SJCRH30 (cell line): ENCODE measurements around the gene ARHGEF16. TPM values are rescaled to one million over a fixed set of nuclear protein-coding genes. Genes with fewer than 3 reads are reported as not detected.

ENCODE experiments used
- DNase-seq, 2 experiments: peaks; one replicate each; pipeline ENCODE4 v3.0.0-alpha.2; 2015 to 2020
- H3K27ac ChIP-seq: fragments of 250-450 bp; sonication (Bioruptor Pico); 2 replicates; pipeline ENCODE4 v1.5.1; 2020; ENCODE audit warnings: mild to moderate bottlenecking, moderate library complexity
- H3K27me3 ChIP-seq: fragments of 250-450 bp; sonication (Bioruptor Pico); 2 replicates; pipeline ENCODE4 v1.5.1; 2020; ENCODE audit warnings: mild to moderate bottlenecking, moderate library complexity
- H3K36me3 ChIP-seq: fragments of 250-450 bp; sonication (Bioruptor Pico); 2 replicates; pipeline ENCODE4 v1.5.1; 2020; ENCODE audit warnings: mild to moderate bottlenecking, moderate library complexity
- H3K4me1 ChIP-seq: fragments of 250-450 bp; sonication (Bioruptor Pico); 2 replicates; pipeline ENCODE4 v1.5.1; 2020; ENCODE audit warnings: mild to moderate bottlenecking, moderate library complexity
- H3K4me3 ChIP-seq: fragments of 250-450 bp; sonication (Bioruptor Pico); 2 replicates; pipeline ENCODE4 v1.5.1; 2020; ENCODE audit warnings: mild to moderate bottlenecking, moderate library complexity
- H3K9me3 ChIP-seq: fragments of 250-450 bp; sonication (Bioruptor Pico); replicated peaks from 2 replicates; pipeline ENCODE4 v1.5.1; 2020; ENCODE audit warnings: mild to moderate bottlenecking, moderate library complexity
- total RNA-seq: library from RNA; depleted of rRNA; stranded (reverse); fragments of >200 nt; shearing (Covaris generic); gene quantifications from 2 replicates; pipeline ENCODE4 v1.2.3, GENCODE V29; 2014

ARHGEF16 gene
- total RNA-seq, 1 experiment from 2014 or later: 0.57 TPM

DNA sequence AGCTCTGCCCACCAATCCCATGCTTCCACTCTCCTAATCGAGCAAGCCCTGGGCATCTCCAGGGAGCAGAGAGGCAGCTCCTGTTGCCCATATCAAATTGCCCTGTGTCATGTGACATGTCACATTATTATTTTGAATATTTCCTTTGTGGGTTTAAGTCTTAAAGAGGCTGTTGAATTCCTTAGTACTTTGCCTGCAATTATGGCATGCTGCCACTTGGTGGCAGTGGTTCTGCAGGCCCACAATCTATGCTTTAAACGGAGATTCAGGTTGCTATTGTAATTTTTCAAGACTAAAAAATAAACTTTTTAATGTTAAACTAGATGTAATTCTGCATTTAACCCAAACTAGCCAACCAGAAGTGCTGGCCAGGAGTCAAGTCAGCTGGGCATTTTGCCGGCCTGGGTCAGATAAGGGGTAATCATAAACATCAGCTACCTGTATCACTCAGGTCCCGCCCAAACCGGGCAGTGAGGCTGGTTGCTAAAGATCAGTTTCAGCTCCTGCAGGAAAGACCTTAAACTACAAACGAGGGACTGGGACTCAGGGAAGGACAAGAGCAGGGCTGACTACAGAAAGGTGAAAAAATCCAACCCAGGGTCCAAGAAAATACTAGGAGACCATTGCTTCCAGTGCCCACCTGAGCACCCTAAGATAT is 37.3 kb upstream of the ARHGEF16 start:
- DNase-seq: peak in 1 of 2 experiments; percentile 42
- Histone ChIP-seq H3K27me3 (no peaks in the 10 kb centered on the region), H3K4me1 (no peaks in the 10 kb centered on the region), H3K4me3 (no peak overlapping the region), H3K36me3 (no peaks in the 10 kb centered on the region), H3K9me3 (no peaks in the 10 kb centered on the region), H3K27ac (no peak overlapping the region)

DNA sequence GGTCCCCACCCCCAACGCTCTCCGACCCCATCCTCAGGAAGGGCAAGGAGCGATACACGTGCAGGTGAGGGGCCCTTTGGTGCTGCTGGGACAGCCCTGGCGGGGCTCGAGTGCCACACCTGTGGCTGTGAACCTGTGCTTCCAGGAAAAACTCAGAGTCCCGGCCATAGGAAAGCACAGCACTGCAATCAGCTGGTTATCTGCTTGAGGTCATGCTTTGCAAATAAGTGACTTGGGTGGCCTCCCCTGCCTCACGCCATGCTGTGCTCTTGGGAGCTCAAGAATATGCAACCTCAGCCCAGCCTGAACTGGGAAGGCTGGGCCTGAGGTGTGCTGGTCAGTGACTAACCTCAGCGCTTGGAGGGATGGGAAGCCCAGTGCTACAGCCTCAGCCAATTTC is 36.5 kb upstream of the ARHGEF16 start:
- Histone ChIP-seq H3K4me3 (no peak overlapping the region), H3K36me3 (no peaks in the 10 kb centered on the region), H3K27me3 (no peaks in the 10 kb centered on the region), H3K27ac (no peak overlapping the region), H3K9me3 (no peaks in the 10 kb centered on the region), H3K4me1 (no peaks in the 10 kb centered on the region)
- no peak for DNase-seq

DNA sequence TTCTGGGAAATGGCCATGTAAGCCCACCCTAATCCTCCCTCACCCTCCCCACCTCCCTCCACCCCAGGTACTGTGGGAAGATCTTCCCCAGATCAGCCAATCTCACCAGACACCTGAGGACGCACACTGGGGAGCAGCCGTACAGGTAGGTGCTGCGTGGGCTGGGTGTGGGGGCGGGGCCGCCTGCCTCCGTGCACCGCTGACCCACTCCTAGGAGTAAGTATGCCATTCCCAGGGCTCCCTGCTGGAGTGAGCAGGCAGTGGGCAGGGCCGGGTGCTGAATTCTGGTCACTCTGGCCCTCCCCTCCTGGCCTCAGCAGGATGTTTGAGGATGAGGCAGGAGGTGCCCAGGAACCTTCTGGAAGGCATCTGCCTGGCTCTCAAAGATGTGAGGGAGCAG is 35.9 kb upstream of the ARHGEF16 start:
- no peak overlapping the region for H3K27ac ChIP-seq
- no peak overlapping the region for H3K4me3 ChIP-seq
- H3K4me1 ChIP-seq: no peaks in the 10 kb centered on the region
- no peaks in the 10 kb centered on the region for H3K9me3 ChIP-seq
- DNase-seq: no peak
- no peaks in the 10 kb centered on the region for H3K27me3 ChIP-seq
- H3K36me3 ChIP-seq: no peaks in the 10 kb centered on the region

DNA sequence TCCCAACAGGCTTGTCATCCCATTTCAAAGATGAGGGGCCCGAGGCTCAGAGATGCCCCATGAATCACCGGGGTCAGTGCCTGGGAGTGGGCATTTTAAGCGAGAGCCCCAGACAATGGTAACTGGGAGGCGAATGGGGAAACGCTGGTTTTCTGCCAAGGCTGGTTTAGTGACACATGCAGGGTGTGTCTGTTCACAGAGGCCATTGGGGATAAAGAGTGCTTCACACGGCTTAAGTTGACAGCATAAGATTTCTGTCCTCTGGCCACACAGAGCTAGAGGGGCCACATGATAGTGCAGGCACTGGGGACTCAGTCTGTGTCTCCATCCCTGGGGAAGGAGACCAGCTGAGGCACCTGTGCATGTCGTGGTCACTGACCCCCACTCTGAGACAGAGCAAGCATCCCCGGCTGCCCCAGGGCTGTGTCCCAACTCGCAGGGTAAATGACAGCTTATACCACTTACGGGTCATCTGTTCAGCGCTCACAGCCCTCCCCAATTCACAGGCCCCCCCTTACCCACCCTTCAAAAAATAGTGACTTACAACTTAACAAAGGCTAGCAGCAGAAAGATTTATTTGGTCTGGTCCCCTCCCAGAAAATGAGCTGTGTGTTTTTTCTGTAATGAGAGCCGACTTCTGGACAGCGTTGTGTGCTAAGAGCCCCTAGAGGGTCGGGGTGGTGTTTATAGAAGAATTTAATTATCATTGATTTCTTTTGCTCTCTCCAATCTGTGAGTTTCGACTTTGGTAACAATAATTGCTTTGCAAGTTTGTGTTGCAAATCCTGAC is 34.9 kb upstream of the ARHGEF16 start:
- no peaks in the 10 kb centered on the region for H3K4me1 ChIP-seq
- no peaks in the 10 kb centered on the region for H3K27me3 ChIP-seq

DNA sequence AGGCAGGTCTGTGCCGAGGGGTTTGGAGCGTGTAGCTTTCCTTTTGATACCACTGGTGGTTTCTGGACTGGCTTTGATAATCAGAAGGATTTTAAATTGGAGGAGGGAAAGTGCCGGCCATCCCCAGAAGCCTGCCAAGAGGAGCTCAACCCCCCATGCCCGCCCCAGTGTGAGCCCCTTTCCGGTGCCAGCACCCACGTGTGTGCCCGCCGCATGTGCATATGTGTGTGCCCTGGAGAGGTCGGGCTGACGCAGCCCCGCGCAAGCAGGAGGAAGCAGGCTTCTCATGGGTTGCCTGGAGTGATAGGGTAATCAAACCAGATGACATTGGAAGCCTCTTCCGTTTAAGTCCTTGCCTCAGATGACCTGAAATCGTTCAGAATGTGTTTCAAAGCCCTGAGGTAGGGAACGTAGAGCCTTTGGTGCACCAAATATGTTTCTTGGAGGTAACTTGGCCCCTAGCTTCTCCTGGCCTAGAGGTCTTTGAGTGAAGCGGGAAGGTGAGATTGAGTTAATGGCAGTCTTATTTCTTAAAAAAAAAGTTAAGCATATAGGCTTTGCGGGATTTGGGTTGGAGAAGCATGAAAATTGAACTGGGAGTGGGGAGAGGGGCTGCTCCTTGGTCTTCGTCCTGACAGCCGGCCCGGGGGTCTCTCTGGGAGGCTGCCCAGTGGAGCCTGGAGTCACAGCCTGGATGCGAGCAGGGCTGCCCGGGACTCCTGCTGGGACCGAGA is 34.1 kb upstream of the ARHGEF16 start:
- no peak overlapping the region for H3K4me3 ChIP-seq
- no peak for DNase-seq
- H3K36me3 ChIP-seq: no peaks in the 10 kb centered on the region
- no peaks in the 10 kb centered on the region for H3K4me1 ChIP-seq
- H3K27ac ChIP-seq: no peak overlapping the region
- H3K9me3 ChIP-seq: no peaks in the 10 kb centered on the region
- no peaks in the 10 kb centered on the region for H3K27me3 ChIP-seq

More for the DNA sequence above, 34.9 kb upstream of the ARHGEF16 start:
- Histone ChIP-seq H3K27ac (no peak overlapping the region), H3K9me3 (no peaks in the 10 kb centered on the region), H3K36me3 (no peaks in the 10 kb centered on the region), H3K4me3 (no peak overlapping the region)
- peak in 1 of 2 experiments; percentile 31 for DNase-seq

DNA sequence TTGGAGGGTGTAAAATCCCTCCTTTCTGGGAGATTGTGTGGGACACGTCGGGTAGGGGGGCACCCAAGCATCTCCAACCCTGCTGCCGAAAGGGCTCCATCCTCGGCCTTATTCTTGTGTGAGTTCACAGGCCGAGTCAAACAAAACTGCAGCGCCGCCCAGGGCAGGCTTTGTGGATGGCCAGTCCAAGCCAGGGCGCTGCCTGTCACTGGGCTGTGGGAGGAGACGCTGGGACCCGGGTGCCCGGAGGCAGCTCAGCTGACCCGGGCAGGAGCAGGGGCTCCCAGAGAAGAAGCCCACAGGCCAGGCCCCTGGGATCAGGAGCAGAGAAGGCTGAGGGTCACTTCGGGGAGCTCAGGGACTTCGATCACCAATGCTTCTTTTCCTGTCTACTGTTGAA is 31.8 kb upstream of the ARHGEF16 start:
- no peaks in the 10 kb centered on the region for H3K27me3 ChIP-seq
- H3K27ac ChIP-seq: no peak overlapping the region

DNA sequence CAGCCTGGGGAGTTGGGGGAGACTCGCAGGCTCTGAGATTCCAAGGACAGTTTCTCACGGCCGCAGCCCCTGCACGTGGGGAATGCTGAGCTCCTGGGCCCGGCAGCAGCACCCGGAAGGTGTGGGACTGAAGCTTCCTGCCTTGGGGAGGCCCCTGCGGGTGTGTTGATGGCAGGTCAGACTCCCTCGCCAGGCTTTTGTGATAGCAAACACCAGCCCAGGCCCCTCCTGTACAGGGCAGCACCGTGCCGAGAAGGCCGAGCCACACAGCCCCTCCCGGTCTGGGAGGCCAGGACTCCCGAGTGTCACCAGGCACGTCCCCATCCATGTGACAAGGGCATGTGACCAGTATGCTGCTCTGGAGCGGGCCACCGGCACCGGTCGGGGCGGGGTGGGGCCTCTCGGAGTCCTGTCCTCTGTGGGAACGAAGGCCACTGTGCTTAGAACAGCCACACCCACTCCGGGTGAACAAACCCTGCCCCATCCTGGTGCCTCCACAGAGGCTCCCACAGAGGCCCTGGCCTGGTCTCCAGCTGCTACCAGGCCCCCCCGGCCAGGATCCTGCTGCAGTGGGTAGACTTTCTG is 31.1 kb upstream of the ARHGEF16 start:
- no peak for DNase-seq
- no peaks in the 10 kb centered on the region for H3K9me3 ChIP-seq
- no peaks in the 10 kb centered on the region for H3K4me1 ChIP-seq
- no peak overlapping the region for H3K27ac ChIP-seq
- no peak overlapping the region for H3K4me3 ChIP-seq
- no peaks in the 10 kb centered on the region for H3K36me3 ChIP-seq
- no peaks in the 10 kb centered on the region for H3K27me3 ChIP-seq

More for the DNA sequence above, 31.8 kb upstream of the ARHGEF16 start:
- no peaks in the 10 kb centered on the region for H3K9me3 ChIP-seq
- H3K36me3 ChIP-seq: no peaks in the 10 kb centered on the region
- H3K4me1 ChIP-seq: no peaks in the 10 kb centered on the region
- H3K4me3 ChIP-seq: no peak overlapping the region
- no peak for DNase-seq

DNA sequence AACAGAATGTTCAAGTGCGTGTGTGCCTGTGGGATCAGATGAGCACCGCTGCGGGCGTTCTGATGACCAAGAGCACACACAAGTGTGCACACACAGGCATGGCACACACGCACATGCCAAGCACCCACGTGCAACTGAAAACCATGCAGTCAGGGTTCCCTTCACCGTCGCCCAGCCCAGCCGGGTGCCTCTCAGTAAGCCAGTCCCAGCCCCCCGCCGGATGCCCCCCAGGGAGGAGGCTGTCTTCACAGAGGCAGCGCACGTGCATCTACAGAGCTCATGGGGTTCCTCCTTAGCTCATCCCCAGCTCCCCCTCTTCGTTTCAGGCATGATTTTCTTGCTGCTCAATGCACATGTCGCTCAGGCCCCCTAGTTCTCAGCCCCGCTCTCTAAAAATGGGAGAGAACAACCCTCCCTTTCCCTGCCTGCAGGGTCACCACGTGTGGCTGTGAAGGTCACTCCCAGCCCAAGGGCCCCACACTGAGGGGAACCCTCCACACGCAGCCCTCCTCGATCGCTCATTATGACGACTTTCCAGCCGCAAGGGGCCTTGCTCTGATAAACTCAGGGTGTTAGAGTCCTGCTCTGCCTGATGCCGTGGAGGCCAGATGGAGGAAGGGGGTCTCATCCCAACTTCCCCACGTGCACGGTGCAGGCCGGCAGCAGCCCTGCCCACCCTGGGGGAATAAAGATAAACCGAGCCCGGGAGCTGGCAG is 30.4 kb upstream of the ARHGEF16 start:
- Histone ChIP-seq H3K4me1 (no peaks in the 10 kb centered on the region), H3K36me3 (no peaks in the 10 kb centered on the region), H3K4me3 (no peak overlapping the region), H3K27me3 (no peaks in the 10 kb centered on the region), H3K27ac (no peak overlapping the region), H3K9me3 (no peaks in the 10 kb centered on the region)
- no peak for DNase-seq

DNA sequence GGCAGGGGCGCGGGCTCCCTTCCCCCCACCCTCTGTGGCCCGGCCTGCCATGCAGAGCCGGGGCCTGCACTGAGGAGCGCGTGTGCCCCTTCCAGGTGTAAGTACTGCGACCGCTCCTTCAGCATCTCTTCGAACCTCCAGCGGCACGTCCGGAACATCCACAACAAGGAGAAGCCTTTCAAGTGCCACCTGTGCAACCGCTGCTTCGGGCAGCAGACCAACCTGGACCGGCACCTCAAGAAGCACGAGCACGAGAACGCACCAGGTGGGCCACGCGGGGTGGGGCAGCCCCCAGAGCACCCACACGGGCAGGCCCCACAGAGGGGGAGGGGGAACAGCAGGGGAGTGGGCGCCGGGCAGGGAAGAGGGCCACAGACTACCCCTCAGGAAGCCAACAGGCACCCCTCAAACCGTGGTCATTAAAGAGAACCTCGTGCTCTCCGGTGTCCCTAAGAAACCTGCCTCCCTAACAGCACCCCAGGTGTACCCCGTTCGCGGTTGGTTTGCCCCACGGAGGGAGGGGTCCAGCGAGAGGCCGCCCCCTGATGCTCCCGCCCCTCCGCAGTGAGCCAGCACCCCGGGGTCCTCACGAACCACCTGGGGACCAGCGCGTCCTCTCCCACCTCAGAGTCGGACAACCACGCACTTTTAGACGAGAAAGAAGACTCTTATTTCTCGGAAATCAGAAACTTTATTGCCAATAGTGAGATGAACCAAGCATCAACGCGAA is 28.8 kb upstream of the ARHGEF16 start:
- DNase-seq: no peak
- H3K4me3 ChIP-seq: no peak overlapping the region
- no peak overlapping the region for H3K27ac ChIP-seq
- no peaks in the 10 kb centered on the region for H3K9me3 ChIP-seq
- H3K27me3 ChIP-seq: no peaks in the 10 kb centered on the region
- H3K4me1 ChIP-seq: no peaks in the 10 kb centered on the region
- H3K36me3 ChIP-seq: no peaks in the 10 kb centered on the region

DNA sequence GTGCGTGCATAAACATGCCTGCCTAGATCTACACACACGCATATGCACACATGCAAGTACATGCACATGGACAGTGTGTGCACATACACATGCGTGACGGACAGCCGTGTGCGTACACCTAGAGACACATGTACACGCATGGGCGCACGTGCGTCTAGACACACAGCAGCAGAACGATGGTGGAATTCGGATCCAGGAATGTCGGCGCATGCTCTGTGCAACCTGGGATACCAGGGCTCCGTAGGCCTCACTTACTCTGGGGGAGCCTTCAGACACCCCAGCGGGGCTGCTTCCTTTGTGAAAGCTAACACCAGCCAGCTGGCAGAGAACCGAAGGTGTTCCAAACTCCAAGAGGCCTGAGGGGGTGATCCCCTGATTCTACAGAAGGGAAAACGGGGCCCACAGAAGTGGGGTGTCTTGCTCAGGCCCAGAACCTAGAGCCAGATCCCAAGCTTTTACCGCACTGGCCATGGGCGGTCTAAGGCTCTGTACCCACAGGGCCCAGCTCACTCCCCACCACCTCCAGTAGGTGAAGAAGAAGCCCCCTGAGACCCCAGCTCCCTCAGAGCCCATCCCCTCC is 27.4 kb upstream of the ARHGEF16 start:
- Histone ChIP-seq H3K4me1 (no peaks in the 10 kb centered on the region), H3K36me3 (no peaks in the 10 kb centered on the region), H3K27ac (no peak overlapping the region), H3K27me3 (no peaks in the 10 kb centered on the region), H3K4me3 (no peak overlapping the region), H3K9me3 (no peaks in the 10 kb centered on the region)
- no peak for DNase-seq

DNA sequence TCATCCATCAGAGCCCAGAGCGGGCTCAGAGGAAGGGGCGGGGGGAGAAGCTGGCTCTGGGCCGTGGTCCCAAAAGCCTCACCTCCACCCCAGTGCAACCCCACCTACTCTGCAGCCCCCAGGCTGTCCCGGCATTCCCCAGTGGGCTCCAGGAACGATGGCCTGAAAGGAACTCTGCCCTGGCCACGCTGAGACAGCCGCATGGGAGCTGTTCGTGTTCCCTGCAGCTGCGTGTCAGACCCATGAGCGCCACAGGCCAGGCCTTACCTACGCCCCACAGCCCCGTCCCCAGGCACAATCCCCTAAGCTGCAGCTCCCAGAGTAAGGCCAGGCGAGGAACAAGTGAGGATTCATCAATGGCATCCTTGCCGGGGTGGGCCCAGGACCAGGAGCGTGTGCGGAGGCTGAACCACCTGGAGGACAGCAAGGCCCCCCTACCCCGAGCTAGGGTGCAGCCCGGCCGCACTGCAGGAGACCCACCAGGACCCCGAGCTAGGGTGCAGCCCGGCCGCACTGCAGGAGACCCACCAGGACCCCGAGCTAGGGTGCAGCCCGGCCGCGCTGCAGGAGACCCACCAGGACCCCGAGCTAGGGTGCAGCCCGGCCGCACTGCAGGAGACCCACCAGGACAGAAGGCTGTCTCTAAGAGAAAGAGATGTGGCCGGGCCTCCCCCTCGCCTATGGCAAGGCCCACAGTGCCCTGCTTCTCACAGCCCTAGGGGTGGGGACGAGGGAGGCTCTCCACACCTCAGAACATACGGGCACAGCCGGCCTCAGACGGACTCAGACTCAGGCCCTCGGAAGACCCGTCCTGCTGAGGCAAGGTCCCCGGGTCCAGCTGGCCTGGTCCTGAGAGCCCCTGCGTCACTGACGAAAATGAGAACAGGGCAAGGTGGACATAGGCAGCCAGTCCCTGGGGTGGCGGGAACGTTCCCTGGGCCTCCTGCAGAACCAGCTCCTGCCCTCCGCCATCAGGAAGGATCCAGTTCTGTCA is 26.5 kb upstream of the ARHGEF16 start:
- Histone ChIP-seq H3K4me1 (no peaks in the 10 kb centered on the region), H3K9me3 (no peaks in the 10 kb centered on the region), H3K4me3 (no peak overlapping the region), H3K27ac (no peak overlapping the region), H3K27me3 (no peaks in the 10 kb centered on the region; the same call in 1 of the 2 replicates), H3K36me3 (no peaks in the 10 kb centered on the region)
- DNase-seq: no peak

DNA sequence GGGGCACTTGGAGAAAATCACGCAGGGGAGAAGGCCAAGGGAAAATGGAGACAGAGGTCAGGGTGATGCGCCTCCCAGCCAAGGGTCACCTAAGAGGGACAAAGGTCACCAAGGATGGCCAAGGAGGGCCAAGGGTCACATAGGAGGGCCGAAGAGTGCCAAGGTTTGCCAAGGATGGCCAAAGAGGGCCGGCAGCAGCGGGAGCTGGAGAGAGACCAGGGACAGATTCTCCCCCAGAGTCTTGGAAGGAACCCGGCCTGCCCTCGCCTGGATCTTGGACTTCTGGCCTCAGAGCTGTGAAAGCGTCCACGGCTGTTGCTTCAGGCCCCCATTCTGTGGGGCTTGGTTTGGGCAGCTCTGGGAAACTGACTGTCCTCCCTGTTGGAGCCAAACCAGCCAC is 25.6 kb upstream of the ARHGEF16 start:
- Histone ChIP-seq H3K9me3 (no peaks in the 10 kb centered on the region), H3K27me3 (no peaks in the 10 kb centered on the region; the same call in 1 of the 2 replicates), H3K4me1 (no peaks in the 10 kb centered on the region), H3K27ac (no peak overlapping the region), H3K36me3 (no peaks in the 10 kb centered on the region), H3K4me3 (no peak overlapping the region)
- DNase-seq: no peak

DNA sequence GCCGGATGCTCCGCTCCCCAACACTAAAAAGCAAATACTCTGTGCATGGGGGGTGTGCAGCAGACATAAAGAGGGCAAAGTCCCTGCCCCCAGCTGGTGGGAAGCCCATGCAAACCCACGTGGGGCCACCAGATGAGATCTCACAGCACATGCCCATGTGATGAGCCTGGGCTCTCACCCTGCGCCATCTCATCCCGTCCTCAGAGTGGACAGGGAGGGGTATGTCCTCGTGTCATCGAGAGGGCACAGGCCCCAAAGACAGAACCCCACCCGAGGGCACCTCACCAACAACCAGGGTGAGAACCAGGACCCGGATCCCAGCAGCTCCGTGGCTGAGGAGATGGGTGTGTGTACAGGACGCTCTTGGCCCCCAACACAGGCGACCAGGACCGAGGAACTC is 25.1 kb upstream of the ARHGEF16 start:
- Histone ChIP-seq H3K4me3 (no peak overlapping the region), H3K27me3 (no peaks in the 10 kb centered on the region; the same call in 1 of the 2 replicates), H3K36me3 (no peaks in the 10 kb centered on the region), H3K27ac (no peak overlapping the region), H3K9me3 (no peaks in the 10 kb centered on the region), H3K4me1 (no peaks in the 10 kb centered on the region)
- DNase-seq: no peak
